GM18517 (cell line): ENCODE results near the gene MIPOL1.
"Not testable (repeated sequence)": the region's sequence is repeated elsewhere in the genome, so short reads cannot be mapped to it uniquely, and the experiment has no call there.

Source experiments
- ATAC-seq: cut with Tn5 transposase; IDR thresholded peaks from one replicate; pipeline ENCODE4 v1.9.1; 2021; ENCODE audit warnings: mild to moderate bottlenecking, moderate library complexity; ENCODE audit not compliant: unreplicated experiment

MIPOL1 gene

DNA sequence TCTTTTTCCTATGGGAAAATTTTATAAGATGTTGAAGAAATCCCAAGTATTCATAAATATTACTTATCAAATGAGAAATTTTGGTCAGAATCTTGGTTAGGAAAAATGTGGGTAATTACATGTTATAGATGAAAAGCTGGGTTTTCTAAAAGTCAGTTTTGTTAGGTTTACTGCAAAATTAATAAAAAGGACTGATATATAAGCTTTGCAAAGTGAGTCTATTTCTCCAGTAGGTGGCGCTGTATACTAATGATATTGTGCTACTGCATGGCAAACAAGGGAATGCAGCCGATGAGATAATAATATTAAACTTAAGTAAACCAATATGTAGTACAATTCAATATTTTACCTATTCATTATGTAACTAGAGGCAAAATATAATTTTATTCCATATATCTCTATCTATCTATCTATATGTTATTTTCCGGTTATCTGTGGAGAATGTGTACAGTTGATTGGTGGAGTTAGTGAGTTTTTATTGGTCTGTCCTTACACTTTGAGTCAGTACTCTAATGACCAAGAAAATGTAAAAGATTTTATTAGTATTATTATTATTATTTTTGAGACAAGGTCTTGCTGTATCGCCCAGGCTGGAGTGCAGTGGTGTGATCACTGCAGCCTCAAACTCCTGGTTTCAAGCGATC is 32.9 kb downstream of the MIPOL1 start:
- ATAC-seq = peak; percentile 75

DNA sequence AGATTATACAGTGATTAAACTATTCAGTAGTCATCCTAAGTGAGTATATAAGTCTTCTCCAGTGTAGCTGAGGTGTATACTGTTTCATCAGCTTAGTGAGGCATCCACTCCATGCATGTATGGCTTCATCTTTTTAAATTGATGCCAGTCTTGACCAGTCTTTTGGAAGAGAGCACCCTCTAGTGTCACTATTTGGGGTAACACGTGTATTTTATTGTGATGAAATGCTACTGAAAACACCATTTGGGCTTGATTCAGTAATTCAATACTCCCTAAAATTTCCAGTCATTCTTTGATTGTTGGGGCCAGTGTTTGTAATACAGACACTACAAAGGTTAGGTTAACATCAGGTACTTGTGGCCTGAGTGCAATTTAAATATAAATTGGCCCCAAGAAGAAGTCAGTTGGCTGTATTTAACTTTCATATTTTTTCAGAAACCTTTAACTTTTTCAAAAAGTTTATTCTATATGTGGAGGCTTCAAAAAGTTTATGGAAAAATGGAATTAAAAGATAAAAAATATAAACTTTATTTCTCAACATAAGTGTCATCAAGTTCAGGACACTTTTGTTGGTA is 35.3 kb downstream of the MIPOL1 start:
- ATAC-seq = no peak

DNA sequence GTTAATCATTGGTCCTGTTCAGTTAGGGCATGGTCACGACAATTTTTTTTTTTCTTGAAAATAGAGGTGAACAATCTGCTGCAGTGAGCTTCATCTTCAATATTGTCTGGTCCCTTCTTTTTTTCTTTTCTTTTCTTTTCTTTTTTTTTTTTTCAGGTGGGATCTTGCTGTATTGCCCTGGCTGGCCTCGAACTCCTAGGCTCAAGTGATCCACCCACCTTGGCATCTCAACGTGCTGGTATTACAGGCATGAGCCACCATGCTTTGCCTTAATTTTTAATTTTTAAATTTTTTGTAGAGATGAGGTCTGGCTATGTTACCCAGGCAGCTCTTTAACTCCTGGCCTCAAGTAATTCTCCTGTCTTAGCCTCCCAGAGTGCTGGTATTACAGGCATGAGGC is 36.5 kb downstream of the MIPOL1 start:
- ATAC-seq = no peak

DNA sequence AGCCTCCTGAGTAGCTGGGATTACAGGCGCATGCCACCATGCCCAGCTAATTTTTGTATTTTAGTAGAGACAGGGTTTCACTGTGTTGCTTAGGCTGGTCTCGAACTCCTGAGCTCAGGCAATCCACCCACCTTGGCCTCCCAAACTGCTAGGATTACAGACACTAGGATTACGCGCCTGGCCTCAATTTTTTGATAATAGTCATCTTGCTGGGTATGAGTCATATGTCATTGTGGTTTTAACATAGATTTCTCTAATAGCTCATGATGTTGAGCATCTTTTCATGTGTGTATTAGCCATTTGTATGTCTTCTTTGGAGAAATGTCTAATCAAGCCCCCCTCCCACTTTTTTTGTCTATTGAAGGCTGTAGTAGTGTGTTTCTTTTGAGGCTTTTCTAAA is 38.3 kb downstream of the MIPOL1 start:
- not testable (repeated sequence) for ATAC-seq

DNA sequence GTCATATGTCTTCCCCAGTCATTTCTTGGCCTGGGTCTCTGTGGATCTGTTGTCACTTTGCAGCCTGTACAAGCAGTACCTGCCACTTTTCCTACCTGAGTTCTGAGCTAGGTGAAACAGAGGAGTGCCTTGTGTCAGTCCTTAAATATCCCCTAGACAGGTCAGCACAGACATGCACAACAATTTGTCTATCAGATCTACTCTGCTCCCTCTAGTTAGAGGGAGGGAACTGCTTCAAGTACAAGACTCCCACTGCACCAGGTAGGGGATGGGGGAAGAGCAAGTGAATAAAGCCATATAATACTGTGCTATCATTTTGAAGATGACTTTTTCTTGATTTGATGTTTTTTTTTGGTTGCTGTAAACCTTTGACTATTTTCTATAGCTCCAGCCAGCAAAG is 39.4 kb downstream of the MIPOL1 start:
- no peak for ATAC-seq

DNA sequence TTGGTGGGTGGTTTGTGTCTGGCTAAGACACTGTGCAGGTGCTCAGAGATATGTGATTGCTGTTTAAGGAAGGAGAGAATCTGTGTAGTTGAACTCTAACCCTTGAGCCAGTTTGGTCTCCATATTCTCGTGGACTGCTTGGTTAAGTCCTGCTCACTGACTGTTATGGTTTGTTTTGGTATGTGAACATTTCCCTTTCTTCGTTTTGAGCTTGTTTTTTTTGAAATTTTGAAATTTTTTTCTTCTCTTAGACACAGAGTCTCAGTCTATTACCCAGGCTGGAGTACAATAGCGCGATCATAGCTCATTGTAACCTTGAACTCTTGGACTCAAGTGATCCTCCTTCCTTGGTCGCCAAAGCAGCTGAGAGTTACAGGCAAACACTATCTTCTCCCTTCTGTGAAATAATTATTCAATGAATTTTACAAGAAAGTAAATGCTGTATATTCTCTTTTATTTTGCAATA is 40.0 kb downstream of the MIPOL1 start:
- ATAC-seq = no peak

DNA sequence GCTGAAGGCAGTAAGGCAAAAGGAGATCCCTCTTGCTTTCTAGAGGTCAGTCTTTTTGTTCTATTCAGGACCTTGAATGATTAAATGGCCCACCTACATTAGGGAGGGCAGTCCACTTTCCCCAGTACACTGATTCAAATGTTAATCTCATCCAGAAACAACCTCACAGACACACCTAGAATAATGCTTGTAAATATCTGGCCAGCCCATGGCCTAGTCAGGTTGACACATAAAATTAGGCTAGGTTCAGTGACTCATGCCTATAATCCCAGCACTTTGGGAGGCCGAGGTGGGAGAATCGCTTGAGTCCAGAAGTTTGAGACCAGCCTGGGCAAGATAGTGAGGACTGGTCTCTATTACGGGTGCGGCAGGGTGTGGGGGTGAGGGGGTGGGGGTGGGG is 43.5 kb downstream of the MIPOL1 start:
- no peak for ATAC-seq

DNA sequence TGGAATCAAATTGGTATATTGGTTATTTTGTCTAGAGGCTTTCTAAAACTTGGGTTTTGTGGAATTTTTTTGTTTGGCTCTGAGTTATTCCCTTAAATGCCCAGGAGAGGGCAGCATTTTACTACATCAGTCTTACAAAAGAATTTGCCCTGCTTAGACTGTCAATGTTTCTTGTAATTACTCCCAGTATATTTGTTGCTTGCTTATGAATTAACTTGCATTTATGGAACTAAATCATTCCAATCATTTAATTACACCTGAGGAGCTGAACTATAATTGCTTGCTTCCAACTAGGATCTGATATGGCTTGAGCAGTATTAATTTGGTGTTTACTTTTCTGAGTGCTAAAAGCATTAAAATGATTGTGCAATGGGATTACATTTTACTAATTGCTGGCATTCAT is 48.7 kb downstream of the MIPOL1 start:
- ATAC-seq = no peak

DNA sequence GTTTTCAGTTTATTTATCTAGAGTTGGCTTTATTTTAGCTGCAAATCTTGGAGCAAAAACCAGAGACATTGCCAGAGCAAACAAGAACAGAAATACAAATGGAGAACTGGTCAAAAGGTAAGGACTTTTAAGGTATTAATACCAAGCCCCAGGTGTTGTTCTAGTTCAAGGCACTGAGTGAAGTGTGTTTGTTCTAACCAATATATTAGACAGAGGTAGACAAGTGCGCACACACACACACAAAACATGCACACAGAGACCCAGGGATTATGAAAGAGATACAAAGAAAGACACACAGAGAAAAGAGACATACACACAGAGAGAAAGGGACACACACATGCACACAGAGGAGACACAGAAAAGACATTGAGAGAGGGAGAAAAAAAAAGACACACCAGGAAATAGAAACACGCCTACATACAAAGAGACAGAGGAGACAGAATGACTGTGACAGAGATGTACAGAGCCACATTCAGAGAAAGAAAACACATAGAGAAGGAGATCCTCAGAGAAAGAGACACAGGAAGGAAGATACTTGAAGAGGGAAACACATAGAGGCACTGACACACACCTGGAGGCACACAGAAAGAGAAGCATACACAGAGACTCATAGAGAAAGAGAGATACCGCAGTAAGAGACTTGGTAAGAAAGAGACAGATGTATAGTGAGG is 50.2 kb downstream of the MIPOL1 start:
- no peak for ATAC-seq

DNA sequence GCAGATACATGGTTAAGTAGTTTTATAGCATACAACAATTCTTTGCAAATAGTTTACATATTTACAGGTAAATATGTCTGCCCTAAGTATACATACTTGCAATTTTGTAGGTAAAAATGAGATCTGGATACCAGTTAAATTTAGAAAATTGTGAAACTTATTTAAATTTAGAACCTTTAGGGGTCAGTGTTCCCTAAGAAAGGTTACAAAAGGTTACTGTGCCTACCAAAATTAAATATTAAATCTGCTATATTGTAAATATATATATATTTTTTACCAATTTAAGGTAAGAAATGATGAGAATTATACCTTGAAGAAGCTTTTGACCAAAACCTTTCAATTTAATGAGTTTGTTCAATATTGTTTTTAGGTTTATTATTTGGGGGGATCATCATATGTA is 54.0 kb downstream of the MIPOL1 start:
- ATAC-seq = no peak

DNA sequence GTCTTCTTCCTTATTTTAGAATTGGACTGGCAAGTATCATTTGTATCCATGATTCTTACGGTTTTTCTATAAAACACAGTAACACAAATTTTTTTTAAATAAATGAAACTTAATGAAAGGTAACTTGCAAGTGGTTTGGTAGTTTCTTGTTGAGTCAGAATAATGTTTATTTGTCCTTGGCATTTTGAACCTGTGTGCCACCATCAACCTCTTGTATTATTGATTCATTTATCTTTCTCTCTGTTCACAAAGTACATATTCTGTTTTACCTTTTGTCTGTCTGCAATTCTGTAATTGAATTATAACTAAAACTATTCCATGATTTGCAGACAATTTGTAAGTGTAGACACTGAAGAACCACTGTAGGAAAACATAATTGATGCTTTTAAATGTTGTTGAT is 54.7 kb downstream of the MIPOL1 start:
- no peak for ATAC-seq

DNA sequence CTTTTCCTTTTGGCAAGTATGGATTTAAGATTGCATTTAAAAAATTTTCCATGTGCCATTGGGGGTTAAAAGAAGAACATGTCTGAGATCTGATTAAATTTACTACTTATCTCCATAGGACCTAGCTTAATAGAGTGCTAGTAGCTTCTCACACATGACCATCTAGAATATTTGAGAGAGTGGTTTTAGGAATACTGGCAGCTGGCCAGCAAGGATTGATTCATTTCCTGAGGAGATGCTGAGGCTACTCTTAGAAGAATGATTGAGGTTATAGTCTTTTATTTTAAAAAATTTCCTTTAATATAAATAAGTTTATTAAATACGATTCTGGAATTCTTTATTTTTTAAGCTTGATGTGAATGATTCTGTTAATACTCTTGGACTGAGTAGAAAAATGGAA is 56.2 kb downstream of the MIPOL1 start:
- ATAC-seq = no peak

DNA sequence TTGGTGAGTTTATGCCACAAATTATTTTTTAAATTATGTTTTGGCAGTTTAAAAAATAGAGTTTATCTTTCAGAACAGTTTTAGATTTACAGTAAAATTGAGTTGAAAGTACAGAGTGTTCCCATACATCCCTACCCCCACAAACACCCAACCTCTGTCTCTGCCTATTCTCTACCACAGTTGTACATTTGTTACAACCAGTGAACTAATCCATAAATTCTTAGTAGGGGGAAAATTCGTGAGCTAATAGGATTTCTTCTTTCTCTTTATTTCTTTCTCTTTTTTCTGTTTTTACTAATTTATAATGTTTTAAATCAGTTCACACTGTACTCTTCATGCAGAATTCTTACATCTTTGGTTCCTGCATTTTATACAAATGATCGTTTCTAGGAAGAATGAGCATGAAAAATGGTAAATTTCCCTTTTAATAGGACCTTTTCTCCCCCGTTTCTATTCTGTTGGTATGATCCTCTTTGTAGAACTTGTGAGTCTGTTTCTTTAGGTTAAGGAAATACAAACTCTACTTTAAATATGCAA is 56.7 kb downstream of the MIPOL1 start:
- no peak for ATAC-seq

DNA sequence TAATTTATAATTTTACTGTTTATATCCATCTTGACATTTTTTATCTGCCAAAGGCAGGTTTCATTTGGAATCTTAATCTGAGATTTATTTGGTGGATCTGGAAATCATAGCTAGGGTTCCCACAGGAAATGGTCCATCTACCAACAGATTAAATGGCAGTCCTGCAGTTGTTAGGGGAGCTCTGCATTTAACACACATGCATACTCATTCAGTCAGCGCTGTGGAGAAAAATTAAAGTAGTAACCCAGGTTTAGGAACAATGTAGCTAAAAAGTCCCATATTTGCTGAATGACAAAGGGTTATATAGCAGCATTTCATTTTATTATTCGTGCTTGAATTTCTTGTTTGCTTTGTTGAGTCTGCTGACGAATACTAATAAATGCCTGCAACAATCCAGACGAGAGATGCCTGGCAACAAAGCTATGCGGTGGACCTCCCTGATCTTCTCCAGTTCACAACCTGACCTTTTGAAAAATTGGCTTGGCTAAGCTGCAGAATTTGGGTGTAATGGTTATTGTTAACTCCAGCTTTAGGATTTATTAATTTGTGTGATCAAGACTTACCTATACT is 59.8 kb downstream of the MIPOL1 start:
- no peak for ATAC-seq

DNA sequence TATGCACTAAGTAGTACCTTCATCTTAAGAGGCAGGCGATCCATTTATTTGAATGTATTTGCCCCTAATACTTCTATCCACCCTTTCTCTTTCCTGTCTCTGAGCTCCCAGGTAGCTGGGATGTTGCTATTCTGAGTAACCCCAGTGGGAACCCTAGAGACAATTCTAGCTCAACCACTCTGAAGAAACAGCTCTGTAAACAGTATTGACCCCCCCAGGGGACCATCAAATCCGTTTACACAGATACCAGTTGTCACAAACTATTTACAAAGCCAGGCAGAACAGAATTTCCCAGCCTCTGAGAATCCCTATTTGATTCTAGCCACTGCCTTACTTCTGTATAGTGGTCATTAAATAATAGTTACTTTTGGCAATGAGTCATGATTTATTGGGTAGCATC is 64.9 kb downstream of the MIPOL1 start:
- ATAC-seq = no peak

DNA sequence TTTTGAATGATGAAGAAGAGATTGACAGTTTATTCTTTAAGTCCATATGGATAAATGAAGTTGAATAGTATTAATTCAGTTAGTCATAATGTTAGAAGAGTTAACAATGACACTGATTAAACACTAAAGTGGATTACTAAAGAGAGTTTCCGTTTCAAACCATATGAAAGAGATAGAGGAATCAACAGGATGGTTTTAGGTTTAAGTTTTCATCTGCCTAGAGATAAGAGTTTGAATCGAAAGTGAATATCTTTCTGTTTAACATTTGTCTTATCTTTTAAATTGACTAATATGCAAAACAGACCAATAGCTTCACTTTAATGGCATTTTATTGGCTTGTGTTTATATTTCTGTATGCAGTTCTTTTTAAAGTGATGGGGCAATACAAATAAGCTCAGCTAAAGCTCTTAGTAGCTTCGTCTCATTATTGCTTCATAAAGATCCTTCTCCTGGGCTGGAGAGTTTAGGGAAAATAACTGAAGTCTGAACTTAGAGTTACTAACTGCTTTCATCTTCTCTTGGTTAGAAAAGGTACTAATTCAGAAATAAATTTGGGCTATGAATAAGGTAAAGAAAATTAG is 66.0 kb downstream of the MIPOL1 start:
- no peak for ATAC-seq

DNA sequence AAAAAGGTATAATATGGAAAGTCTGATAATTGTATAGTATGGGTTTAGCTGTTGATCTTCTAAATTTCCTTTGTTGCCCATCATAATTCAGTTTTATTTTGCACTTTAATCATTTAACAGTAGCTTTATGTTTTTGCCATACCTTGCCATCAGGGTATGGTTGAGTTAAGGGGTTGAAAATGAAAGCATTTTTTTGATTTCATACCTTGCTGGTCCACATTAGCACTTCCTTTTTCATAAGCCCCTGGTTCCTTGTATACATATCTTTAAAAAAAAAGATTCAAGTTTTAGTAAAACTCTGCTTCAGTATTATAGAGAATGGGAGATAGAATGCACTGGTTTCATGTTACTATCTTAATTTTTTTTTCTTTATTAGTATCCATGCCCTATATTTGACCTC is 71.1 kb downstream of the MIPOL1 start:
- no peak for ATAC-seq

DNA sequence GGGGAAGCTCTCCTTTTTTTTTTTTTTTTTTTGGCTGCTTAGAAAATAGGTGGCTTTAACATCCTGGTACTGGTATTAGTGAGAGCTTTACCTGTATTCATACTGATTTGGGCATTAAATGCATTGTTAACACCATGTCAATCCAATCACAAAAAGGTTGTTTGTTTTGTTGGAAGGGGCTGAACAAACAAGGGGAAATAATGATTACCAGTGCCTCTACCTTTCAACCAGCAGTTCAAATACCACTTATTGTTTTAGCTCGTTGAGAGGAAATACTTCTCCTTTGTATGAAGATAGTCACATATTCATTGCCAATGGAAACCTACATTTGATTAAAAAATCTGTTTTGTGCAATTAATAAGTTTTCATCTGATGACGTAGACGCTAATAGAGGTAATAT is 72.9 kb downstream of the MIPOL1 start:
- ATAC-seq = no peak

DNA sequence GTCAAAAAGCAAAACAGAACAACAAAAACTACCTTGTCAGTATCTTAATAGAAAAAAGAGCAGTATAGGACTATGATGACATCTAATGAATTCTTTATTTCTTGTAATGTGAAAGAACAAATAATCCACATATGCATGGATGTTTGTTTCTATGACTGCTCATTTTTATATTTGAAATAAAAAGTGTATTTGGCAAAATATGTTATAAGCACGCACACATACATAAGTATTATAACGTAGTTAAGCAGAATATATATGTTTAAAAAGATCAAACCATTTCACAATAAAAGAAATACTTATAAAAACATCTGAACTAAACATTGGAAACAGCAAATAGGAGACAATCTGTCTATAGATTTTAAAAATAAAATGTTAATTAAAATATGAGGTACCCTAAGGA is 74.8 kb downstream of the MIPOL1 start:
- no peak for ATAC-seq

DNA sequence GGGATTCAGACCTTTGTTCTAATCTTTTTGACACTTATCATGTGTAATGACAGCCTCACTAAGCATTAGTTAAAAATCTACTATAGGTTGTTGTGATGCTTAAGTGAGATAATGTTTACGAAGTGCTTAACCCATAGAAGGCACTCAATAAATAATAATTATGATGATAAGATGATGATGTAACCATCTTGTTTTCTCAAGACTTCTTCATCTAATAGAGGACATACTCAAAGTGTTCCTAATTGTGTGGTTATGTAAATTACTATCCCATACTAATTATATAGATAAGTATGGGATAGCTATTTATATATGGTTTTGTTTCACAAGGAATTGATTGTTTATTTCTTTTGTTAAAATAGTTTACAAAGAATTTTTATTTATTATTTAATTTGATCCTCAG is 76.9 kb downstream of the MIPOL1 start:
- no peak for ATAC-seq

DNA sequence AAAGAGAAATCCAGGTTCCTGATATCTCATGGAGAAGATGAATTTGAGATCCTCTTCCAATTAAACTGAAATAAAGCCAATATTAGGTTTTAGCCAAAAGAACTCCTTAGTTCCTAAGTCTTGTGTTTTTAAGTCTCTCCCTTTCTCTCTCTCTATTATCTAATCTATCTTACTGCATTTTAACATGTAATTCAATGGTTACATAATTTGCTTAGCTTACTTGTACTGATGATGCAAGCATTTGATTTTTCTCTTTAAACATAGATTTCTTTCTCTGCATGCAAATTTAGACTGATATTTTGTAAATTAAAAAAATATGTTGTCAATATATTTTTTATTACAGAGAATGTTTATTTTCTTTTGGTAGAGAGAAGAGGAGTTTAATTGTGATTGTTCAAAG is 78.2 kb downstream of the MIPOL1 start:
- no peak for ATAC-seq
